GM06990 (cell line): ENCODE data around the gene SNX19.

Experiments
- DNase-seq: peaks from one replicate; pipeline ENCODE4 v3.0.0-alpha.2; 2011; ENCODE audit not compliant: insufficient read length; ENCODE audit errors: extremely low read depth
- H3K27me3 ChIP-seq: replicated peaks from 2 replicates; pipeline ENCODE4 v1.6.0; 2011; ENCODE audit warnings: low read length; ENCODE audit not compliant: control insufficient read depth, insufficient read depth
- H3K36me3 ChIP-seq: 2 replicates; pipeline ENCODE4 v1.5.1; 2011; ENCODE audit warnings: low read length; ENCODE audit not compliant: control insufficient read depth, insufficient read depth
- H3K4me3 ChIP-seq: replicated peaks from 2 replicates; pipeline ENCODE4 v1.5.1; 2011; ENCODE audit warnings: low read depth, mild to moderate bottlenecking, control low read depth, low read length
- TF ChIP-seq, protein P1 (sequence below): IDR thresholded peaks from 2 replicates; pipeline ENCODE4 v1.5.1; 2011; ENCODE audit warnings: low read length, control low read depth, mild to moderate bottlenecking, inconsistent platforms; ENCODE audit not compliant: insufficient read depth, poor library complexity, severe bottlenecking

SNX19 gene

DNA sequence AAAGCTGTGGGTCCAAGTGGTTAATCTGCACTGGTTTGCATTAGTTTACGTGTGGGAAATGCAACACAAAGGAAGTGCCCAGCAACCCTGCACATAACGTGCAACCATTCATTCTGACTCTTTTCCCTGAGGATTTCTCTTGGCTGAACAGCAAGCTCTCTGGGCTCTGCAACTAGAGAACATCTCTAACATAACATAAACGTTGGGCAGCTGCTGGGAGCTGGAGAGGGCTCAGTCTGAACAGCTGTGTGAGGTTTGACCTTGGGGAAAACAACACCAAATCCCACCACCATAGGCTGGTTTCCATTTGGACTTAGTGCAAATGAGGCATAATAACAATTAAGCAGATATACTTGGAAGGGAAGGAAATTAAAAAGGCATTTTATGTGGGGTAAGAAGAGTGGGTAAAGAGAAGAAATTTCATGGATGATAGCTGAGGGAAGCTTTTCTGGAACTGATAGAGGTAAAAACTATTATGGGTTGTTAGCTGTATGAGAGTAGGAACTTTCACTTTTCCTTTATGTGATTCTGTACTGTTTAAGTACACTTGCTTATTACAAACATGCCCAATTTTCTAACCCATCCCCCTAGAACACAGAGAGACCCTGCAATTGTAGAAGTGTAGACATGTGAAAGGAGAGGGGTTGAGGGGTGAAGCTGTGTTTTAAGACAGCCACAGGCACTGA is 76.2 kb downstream of the SNX19 start:
- Histone ChIP-seq H3K4me3 (no peak overlapping the region), H3K27me3 (peaks cover 1% of the 10 kb centered on the region; the same call in 1 of the 2 replicates), H3K36me3 (no peaks in the 10 kb centered on the region)
- no peak for DNase-seq
- TF ChIP-seq, protein P1, sequence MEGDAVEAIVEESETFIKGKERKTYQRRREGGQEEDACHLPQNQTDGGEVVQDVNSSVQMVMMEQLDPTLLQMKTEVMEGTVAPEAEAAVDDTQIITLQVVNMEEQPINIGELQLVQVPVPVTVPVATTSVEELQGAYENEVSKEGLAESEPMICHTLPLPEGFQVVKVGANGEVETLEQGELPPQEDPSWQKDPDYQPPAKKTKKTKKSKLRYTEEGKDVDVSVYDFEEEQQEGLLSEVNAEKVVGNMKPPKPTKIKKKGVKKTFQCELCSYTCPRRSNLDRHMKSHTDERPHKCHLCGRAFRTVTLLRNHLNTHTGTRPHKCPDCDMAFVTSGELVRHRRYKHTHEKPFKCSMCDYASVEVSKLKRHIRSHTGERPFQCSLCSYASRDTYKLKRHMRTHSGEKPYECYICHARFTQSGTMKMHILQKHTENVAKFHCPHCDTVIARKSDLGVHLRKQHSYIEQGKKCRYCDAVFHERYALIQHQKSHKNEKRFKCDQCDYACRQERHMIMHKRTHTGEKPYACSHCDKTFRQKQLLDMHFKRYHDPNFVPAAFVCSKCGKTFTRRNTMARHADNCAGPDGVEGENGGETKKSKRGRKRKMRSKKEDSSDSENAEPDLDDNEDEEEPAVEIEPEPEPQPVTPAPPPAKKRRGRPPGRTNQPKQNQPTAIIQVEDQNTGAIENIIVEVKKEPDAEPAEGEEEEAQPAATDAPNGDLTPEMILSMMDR, result no peak

GRCh38 chr11:130837194-130837593 is 79.1 kb downstream of the SNX19 start:
- no peak for DNase-seq
- Histone ChIP-seq H3K4me3 (no peak overlapping the region), H3K36me3 (no peaks in the 10 kb centered on the region), H3K27me3 (no peaks in the 10 kb centered on the region; the same call in none of the 2 replicates)
- TF ChIP-seq, protein P1, result no peak

GRCh38 chr11:130834886-130835285 is 81.4 kb downstream of the SNX19 start:
- Histone ChIP-seq H3K27me3 (no peaks in the 10 kb centered on the region; the same call in none of the 2 replicates), H3K36me3 (no peaks in the 10 kb centered on the region), H3K4me3 (no peak overlapping the region)
- DNase-seq, result no peak
- TF ChIP-seq, protein P1, result no peak

GRCh38 chr11:130832566-130833425 is 83.5 kb downstream of the SNX19 start:
- no peaks in the 10 kb centered on the region; the same call in none of the 2 replicates for H3K27me3 ChIP-seq
- no peaks in the 10 kb centered on the region for H3K36me3 ChIP-seq
- TF ChIP-seq, protein P1, result no peak
- H3K4me3 ChIP-seq, result no peak overlapping the region
- DNase-seq, result no peak

DNA sequence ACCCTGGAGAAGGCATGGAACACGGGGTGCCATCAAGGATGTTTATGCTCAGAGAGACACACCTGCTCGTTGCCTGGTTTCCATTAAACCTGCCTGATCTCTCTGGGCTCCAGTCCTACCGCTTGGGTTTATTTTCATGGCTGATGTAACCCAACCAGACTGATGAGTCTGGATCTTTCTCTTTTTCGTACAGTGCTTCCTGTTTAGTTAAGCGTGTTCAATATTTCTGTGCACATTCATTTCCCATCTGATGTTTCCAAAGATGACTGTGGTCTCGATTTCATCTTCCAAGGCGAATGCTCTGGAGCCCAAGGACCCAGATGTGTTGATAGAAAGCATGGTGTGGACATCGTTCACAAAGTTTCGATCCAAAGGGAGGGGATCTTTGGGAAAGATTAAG is 84.3 kb downstream of the SNX19 start:
- H3K36me3 ChIP-seq, result no peaks in the 10 kb centered on the region
- DNase-seq, result no peak
- TF ChIP-seq, protein P1, result no peak
- H3K27me3 ChIP-seq, result no peaks in the 10 kb centered on the region; the same call in none of the 2 replicates
- no peak overlapping the region for H3K4me3 ChIP-seq
